DMS114 treated with DMSO at 0.1 percent for 48 hours (cell line): ENCODE data around the gene INHBE.
"Not testable (repeated sequence)": the region's sequence is repeated elsewhere in the genome, so short reads cannot be mapped to it uniquely, and the experiment has no call there.

ENCODE experiments used
- DNase-seq: peaks from one replicate; lab custom pipeline; 2025; ENCODE audit not compliant: unreplicated experiment; lab: John Stamatoyannopoulos, UW

The INHBE gene

DNA sequence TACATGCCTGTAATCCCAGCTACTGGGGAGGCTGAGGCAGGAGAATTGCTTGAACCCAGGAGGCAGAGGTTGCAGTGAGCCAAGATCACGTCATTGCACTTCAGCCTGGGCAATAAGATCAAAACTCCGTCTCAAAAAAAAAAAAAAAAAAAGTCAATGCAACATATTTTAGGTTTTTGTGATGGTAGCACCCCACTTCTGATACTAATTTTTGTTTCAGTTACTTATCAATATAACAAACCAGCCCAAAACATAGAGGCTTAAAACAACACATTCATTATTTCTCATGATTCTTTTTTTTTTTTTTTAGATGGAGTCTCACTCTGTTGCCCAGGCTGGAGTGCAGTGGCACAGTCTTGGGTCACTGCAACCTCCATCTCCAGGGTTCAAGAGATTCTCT, 13.7 kb upstream of the INHBE start:
- not testable (repeated sequence) for DNase-seq

DNA sequence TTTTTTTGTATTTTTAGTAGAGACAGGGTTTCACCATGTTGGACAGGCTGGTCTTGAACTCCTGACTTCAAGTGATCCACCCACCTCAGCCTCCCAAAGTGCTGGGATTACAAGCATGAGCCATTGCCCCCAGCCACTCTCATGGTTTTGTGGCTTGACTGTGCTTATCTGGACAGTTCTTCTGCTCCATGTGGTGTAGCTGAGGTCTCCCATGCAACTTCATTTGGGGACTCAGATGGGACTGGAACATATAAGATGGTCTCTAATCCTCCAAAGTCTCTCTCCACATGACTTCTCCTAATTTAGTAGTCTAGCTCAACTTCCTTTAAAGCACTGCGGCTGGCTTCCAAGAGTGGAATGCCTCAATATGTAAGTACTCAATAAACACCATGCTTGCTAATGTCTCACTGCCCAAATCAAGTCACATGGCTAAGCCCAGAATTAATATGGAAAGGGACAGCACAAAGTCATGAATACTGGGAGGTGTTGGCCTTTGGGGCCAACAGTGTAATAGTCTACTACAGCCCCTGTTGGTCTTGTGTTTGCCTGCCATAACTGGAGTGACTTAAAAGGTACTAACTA, 13.2 kb upstream of the INHBE start:
- no peak for DNase-seq

DNA sequence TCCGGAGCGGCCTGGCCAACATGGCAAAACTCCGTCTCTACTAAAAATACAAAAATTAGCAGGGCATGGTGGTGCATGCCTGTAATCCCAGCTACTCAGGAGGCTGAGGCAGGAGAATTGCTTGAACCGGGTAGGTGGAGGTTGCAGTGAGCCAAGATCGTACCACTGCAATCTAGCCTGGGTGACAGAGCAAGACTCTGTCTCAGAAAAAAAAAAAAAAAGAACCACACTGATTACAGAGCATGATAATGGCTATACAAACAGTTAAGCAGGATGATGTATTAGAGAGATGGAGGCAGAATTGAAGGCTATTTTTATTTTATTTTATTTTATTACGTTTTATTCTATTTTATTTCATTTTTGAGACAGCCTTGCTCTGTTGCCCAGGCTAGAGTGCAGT, 10.8 kb upstream of the INHBE start:
- not testable (repeated sequence) for DNase-seq

DNA sequence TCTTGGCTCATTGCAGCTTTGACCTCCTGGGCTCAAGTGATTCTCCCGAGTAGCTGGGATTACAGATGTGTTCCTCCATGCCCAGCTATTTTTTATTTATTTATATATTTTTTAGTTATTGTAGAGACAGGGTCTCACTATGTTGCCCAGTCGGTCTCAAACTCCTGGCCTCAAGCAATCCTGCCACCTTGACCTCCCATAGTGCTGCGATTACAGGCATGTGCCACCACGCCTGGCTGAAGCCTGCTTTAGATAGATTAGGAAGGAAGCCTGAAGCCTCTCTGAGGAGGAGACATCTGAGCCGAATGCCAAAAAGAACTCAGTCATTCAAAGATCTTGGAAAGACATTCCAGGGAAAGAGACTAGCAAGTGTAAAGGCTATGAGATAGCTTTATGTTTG, 10.4 kb upstream of the INHBE start:
- DNase-seq, result no peak

DNA sequence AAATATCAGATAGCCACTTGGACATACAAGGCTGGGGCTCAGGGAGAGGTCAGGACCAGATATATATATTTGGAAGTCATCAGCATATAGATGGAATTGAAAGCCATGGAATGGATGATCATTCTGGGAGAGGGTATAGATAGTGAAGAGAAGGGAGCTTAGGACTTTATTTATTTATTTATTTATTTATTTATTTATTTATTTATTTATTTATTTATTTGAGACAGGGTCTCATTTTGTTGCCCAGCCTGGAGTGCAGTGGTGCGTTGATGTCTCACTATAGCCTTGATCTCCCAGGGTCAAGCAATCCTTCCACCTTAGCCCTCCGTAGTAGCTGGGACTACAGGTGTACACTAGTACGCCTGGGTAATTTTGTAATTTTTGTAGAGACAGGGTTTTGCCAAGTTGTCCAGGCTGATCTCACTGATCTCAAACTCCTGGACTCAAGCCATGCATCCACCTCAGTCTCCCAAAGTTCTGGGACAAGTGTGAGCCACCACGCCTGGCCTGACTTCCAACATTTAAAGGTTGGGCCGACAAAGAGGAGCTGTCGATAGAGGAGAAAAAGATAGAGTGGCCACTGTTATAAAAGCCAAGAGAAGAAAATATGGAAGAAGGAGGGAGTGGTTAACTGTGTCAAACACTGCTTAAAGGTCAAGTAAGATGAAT, 8.7 kb upstream of the INHBE start:
- no peak for DNase-seq

DNA sequence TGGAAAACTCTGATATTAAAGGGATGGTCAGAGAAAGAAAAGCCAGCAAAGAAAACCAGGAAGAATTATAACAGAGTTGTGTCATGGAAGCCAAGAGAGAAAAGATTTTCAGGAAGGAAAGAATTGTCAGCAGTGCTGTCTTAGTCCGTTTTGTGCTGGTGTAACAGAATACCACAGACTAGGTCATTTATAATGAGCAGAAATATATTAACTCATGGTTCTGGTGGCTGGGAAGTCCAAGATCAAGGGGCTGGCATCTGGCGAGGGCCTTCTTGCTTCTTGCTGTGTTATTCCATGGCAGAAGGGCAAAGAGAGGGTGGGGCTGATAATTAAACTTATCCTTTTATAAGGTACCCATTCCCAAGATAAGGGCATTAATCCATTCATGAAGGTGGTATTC, 6.4 kb upstream of the INHBE start:
- no peak for DNase-seq

DNA sequence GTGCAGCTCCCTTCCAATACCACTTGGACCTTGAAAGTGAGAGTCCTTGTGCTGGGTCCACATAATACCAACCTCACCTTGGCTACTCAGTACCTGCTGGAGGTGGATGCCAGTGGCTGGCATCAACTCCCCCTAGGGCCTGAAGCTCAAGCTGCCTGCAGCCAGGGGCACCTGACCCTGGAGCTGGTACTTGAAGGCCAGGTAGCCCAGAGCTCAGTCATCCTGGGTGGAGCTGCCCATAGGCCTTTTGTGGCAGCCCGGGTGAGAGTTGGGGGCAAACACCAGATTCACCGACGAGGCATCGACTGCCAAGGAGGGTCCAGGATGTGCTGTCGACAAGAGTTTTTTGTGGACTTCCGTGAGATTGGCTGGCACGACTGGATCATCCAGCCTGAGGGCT, 5.7 kb upstream of the INHBE start:
- DNase-seq, result no peak

DNA sequence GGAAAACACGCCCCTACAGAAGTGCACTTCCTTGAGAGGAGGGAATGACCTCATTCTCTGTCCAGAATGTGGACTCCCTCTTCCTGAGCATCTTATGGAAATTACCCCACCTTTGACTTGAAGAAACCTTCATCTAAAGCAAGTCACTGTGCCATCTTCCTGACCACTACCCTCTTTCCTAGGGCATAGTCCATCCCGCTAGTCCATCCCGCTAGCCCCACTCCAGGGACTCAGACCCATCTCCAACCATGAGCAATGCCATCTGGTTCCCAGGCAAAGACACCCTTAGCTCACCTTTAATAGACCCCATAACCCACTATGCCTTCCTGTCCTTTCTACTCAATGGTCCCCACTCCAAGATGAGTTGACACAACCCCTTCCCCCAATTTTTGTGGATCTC, 5.0 kb upstream of the INHBE start:
- DNase-seq, result no peak

DNA sequence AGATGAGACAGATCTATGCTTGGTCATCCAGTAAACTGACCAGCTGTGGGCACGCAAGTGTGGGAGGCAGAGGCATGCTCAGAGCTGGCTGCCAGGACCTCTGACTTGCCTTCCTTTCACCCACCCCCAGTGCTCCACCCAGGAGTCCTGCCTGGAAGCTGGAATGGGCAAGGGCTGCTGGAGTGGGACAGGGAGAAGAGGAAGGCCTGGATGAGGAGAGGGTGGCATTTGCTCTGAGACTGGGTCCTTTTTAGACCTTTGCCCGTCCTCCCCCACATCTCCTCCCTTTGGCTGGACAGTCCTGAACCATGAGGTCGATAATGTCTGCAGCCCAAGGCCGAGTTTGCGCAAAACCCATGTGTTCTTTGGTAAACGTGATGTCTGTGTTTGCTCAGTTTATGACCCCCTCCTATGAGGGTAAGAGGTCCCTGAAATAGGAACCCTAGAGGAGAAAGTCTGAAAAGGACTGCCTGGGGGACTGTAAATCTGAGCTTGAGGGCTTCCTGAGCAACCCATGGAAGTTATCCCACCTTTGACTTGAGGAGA, 3.8 kb upstream of the INHBE start:
- DNase-seq, result no peak

DNA sequence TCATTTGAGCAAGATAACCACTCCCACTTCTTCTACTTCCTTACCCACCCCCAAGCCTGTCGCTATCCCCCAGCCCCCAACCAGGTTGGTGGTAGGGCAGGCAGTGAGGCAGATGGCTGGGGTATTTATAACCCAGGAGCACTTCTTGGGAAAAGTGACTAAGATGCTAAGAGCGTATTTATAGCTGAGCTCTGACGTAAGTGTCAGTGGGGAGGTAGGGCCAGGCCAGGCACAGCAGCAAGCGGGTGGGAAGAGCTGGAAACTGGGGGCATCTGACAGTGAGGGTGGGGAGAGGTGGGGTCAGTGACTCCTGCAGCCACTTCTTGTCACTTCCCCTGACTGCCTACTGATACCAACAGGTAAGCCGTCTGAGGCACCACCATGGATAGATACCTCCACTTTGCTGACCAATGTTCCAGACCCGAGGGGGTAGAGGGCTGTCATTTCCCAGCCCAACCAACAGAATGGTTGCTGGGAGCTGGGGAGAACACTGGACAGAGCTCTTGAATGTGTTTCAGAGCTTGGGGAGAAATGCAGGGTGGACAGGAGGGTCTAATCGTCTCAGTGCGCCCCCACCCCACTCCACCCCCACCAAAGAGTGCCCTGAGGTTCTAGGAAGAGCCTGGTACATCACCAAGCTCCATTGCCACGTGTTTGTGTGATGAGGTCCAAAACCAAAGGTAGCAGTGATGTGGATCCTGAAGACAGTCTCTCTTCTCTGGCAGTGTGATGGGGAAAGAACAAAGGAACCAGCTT, 2.7 kb upstream of the INHBE start:
- no peak for DNase-seq

DNA sequence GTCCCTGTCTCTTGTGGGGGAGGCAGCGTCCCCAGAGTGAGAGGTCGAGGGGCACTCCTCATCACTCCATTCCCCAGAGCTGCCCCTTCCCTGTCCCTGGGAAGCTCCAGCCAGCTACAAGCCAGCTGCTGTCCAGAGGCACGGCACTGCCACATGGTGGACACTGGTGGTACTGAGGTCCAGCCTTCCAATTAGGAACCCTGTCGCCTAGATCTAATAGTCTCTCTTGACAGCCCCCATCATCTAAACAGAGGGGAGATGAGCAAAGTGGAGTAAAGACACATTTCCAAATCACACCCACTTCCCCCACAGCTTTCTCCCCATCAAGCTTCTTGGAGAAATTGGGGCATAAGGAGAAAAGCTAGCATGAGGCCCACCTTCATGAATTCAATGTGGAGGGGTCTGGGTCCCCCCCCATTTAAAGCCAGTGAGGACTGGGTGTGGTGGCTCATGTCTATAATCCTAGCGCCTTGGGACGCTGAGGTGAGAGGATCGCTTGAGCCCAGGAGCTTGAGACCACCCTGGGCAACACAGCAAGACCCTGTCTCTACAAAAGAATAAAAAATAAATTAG, 2.1 kb upstream of the INHBE start:
- DNase-seq, result peak; percentile 75

DNA sequence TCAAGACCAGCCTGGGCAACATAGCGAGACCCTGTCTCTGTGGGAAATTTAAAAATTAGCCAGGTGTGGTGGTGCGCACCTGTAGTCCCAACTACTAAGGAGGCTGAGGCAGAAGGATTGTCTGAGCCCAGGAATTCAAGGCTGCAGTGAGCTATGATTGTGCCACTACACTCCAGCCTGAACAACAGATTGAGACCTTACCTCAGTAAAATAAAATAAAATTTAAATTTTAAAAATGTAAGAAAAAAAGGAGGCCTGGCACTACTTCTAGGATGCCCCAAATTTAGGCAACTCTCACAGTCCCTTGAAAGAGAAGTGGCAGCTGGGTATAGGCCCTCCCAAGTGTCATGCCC, 918 bp upstream of the INHBE start:
- DNase-seq, result no peak

DNA sequence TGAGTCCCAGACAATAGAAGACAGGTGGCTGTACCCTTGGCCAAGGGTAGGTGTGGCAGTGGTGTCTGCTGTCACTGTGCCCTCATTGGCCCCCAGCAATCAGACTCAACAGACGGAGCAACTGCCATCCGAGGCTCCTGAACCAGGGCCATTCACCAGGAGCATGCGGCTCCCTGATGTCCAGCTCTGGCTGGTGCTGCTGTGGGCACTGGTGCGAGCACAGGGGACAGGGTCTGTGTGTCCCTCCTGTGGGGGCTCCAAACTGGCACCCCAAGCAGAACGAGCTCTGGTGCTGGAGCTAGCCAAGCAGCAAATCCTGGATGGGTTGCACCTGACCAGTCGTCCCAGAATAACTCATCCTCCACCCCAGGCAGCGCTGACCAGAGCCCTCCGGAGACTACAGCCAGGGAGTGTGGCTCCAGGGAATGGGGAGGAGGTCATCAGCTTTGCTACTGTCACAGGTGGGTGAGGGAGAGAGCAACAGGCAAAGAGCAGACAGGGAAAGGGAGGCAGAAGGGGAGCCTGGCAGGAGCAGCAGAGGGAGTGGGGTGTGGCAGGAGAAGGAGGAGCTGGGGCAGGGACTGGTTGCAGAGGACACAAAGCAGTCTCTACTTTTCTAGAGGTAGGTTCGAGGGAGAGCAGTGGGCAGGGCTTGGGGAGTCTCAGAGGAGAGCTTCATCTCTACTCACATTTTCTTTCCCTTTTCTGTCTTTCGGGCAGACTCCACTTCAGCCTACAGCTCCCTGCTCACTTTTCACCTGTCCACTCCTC, 452 bp downstream of the INHBE start:
- DNase-seq, result no peak

DNA sequence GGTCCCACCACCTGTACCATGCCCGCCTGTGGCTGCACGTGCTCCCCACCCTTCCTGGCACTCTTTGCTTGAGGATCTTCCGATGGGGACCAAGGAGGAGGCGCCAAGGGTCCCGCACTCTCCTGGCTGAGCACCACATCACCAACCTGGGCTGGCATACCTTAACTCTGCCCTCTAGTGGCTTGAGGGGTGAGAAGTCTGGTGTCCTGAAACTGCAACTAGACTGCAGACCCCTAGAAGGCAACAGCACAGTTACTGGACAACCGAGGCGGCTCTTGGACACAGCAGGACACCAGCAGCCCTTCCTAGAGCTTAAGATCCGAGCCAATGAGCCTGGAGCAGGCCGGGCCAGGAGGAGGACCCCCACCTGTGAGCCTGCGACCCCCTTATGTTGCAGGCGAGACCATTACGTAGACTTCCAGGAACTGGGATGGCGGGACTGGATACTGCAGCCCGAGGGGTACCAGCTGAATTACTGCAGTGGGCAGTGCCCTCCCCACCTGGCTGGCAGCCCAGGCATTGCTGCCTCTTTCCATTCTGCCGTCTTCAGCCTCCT, 1.1 kb downstream of the INHBE start:
- DNase-seq, result peak; percentile 59

DNA sequence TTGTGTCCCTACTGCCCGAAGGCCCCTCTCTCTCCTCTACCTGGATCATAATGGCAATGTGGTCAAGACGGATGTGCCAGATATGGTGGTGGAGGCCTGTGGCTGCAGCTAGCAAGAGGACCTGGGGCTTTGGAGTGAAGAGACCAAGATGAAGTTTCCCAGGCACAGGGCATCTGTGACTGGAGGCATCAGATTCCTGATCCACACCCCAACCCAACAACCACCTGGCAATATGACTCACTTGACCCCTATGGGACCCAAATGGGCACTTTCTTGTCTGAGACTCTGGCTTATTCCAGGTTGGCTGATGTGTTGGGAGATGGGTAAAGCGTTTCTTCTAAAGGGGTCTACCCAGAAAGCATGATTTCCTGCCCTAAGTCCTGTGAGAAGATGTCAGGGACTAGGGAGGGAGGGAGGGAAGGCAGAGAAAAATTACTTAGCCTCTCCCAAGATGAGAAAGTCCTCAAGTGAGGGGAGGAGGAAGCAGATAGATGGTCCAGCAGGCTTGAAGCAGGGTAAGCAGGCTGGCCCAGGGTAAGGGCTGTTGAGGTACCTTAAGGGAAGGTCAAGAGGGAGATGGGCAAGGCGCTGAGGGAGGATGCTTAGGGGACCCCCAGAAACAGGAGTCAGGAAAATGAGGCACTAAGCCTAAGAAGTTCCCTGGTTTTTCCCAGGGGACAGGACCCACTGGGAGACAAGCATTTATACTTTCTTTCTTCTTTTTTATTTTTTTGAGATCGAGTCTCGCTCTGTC, 1.8 kb downstream of the INHBE start:
- DNase-seq, result no peak

DNA sequence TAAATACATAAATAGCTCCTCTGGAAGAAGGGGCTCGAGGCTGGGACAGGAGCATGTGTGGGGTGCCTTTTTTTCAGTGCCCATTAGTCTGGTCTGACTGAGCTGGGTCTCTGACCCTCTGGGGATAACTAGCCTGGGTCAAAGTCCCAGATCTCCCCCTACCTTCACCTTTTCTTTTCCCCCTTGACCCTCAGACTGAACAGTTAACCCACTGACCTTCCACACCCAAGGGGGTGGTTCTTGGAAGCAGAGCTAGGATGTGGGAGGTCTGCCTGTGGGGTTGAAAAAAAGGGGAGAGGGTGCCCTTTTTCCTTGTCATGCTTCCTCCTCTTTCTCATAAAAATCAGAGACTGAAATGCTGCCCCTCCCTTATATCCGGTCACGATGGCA, 3.6 kb downstream of the INHBE start:
- DNase-seq, result no peak

DNA sequence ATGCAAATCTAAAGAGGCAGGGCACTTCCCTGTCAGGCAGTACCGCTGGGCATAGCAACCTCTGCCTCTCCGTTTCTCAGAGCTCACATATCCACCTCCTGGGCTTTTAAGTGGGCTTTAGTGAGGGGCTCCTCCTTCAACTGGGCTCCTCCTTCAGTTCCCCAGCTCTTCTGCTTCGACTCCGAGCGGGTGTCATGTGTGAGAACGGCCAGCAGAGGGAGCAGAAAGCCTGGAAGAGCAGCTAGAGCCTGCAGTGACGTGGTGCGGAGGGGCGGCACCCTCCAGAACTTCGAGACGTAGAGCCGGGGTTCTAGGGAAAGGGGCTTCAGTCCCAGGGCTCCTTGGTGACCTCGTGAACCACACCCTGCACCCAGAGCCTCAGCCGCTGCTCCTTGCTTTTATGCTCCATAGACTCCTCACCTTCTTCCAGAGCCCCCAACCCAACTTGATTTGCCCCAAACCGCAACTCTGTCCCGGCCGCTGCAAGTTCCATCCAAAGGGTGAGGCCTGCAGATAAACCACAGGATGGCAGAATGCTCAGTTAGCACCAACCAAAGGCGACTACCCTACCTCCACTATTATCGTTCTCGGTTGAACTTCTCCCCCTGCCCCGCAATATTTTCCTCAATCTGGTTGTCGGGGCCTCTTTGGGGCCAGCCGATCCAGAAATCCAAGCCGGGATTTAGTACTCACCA, 4.1 kb downstream of the INHBE start:
- peak; percentile 96 for DNase-seq

DNA sequence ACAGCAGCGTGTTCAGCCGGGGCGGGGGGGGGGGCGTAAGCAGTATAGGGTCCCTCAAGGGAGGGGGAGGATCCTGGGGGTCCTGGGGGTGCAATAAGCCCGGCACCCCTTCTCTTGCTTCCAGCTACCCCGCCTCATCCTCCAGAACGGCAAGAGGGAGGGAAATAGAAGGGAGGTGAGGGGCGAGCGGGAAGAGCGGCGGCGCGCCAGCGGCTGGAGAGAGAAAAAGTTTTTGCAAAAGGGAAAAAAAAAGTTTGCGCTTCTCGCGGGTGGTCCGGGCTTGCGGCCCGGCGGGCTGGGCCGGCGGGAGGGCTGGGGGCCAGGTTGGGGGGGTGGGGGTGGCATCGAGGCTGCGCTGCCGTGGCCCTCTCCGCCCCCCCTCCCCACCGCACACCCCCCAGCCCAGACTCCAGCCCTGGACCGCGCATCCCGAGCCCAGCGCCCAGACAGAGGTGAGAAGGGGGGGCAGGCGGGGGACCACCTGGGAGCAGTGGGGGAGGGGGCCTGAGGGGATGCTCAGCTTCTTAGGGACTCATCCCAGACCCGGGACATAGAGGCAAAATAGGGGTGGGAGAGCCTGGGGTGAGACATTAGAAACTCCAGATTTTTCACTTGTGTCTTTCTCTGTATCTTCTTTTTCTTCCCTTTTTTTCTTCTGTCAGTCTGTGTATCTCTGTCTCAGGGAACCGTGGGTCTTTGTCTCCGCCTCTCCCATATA, 4.8 kb downstream of the INHBE start, which contains the start of gene GLI1:
TSS of gene GLI1 (plus strand) at position 36 of the 718 bp plus-strand sequence. CDS start 3,907 bp downstream, outside the sequence.
- peak; percentile 73 for DNase-seq

DNA sequence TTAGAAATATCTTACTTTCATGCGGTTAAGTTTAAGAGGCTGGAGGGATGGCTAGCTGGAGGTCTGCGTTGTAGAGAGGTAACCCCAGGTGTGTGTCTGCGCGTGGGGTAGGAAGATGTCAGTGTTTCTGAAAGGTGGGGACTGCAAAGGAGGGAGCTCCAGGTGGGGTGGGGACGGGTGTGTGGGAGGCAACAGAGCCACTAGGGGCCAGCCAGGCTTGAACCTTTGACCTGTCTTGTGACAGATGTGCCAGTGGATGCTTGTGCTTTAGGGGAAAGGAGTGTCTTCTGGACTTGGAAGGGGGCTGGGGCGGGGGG, 5.3 kb downstream of the INHBE start:
- no peak for DNase-seq
